Measurements from ENCODE around the gene DDIT4. TPM values are rescaled to one million over a fixed set of nuclear protein-coding genes. Genes with fewer than 3 reads are reported as not detected.

The DDIT4 gene
- total and polyA plus RNA-seq, 2 experiments from 2014 or later: 114 to 136 TPM

GRCh38 chr10:72291019-72291532, 17.4 kb downstream of the DDIT4 start:
- no peak overlapping the region for H3K4me2 ChIP-seq
- H3K27me3 ChIP-seq (ENCODE audit: insufficient read depth): no peaks in the 10 kb centered on the region
- TF ChIP-seq, protein P1, sequence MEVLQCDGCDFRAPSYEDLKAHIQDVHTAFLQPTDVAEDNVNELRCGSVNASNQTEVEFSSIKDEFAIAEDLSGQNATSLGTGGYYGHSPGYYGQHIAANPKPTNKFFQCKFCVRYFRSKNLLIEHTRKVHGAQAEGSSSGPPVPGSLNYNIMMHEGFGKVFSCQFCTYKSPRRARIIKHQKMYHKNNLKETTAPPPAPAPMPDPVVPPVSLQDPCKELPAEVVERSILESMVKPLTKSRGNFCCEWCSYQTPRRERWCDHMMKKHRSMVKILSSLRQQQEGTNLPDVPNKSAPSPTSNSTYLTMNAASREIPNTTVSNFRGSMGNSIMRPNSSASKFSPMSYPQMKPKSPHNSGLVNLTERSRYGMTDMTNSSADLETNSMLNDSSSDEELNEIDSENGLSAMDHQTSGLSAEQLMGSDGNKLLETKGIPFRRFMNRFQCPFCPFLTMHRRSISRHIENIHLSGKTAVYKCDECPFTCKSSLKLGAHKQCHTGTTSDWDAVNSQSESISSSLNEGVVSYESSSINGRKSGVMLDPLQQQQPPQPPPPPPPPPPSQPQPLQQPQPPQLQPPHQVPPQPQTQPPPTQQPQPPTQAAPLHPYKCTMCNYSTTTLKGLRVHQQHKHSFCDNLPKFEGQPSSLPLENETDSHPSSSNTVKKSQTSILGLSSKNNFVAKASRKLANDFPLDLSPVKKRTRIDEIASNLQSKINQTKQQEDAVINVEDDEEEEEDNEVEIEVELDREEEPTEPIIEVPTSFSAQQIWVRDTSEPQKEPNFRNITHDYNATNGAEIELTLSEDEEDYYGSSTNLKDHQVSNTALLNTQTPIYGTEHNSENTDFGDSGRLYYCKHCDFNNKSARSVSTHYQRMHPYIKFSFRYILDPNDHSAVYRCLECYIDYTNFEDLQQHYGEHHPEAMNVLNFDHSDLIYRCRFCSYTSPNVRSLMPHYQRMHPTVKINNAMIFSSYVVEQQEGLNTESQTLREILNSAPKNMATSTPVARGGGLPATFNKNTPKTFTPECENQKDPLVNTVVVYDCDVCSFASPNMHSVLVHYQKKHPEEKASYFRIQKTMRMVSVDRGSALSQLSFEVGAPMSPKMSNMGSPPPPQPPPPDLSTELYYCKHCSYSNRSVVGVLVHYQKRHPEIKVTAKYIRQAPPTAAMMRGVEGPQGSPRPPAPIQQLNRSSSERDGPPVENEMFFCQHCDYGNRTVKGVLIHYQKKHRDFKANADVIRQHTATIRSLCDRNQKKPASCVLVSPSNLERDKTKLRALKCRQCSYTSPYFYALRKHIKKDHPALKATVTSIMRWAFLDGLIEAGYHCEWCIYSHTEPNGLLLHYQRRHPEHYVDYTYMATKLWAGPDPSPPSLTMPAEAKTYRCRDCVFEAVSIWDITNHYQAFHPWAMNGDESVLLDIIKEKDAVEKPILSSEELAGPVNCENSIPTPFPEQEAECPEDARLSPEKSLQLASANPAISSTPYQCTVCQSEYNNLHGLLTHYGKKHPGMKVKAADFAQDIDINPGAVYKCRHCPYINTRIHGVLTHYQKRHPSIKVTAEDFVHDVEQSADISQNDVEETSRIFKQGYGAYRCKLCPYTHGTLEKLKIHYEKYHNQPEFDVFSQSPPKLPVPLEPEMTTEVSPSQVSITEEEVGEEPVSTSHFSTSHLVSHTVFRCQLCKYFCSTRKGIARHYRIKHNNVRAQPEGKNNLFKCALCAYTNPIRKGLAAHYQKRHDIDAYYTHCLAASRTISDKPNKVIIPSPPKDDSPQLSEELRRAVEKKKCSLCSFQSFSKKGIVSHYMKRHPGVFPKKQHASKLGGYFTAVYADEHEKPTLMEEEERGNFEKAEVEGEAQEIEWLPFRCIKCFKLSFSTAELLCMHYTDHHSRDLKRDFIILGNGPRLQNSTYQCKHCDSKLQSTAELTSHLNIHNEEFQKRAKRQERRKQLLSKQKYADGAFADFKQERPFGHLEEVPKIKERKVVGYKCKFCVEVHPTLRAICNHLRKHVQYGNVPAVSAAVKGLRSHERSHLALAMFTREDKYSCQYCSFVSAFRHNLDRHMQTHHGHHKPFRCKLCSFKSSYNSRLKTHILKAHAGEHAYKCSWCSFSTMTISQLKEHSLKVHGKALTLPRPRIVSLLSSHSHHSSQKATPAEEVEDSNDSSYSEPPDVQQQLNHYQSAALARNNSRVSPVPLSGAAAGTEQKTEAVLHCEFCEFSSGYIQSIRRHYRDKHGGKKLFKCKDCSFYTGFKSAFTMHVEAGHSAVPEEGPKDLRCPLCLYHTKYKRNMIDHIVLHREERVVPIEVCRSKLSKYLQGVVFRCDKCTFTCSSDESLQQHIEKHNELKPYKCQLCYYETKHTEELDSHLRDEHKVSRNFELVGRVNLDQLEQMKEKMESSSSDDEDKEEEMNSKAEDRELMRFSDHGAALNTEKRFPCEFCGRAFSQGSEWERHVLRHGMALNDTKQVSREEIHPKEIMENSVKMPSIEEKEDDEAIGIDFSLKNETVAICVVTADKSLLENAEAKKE (CRISPR knock-in tag; IDR thresholded peaks at IDR 0.05): no peak
- TF ChIP-seq POLR2AphosphoS5 (IDR thresholded peaks at IDR 0.05; ENCODE audit: low read depth): no peak
- H3K27me3 Mint-ChIP-seq (ENCODE audit: insufficient read depth, low read depth, poor library complexity): peaks cover 4% of the 10 kb centered on the region
- peaks cover 12% of the 10 kb centered on the region for H3K4me1 Mint-ChIP-seq
- H3K36me3 ChIP-seq (ENCODE audit: insufficient read depth): no peaks in the 10 kb centered on the region
- 0 out of 2 replicates have a peak, but pooled peaks cover 8% of the 10 kb centered on the region for H3F3A ChIP-seq (replicated peaks; ENCODE audit: low read depth)
- no peak overlapping the region for H3K27ac ChIP-seq (ENCODE audit: low read depth)
- DNase-seq (ENCODE audit: low spot score) (no peak), ATAC-seq (no peak)
- H2AFZ ChIP-seq: peak overlapping the region; percentile 28; the same call in 1 of the 2 replicates
- peaks cover 12% of the 10 kb centered on the region; the same call in 1 of the 2 replicates for H3K4me1 ChIP-seq (ENCODE audit: insufficient read depth)
- H4K20me1 ChIP-seq (replicated peaks; ENCODE audit: insufficient read depth): no peaks in the 10 kb centered on the region
- H3K27ac Mint-ChIP-seq: no peak overlapping the region
- no peaks in the 10 kb centered on the region for H3K79me2 ChIP-seq (replicated peaks; ENCODE audit: insufficient read depth)
- no peaks in the 10 kb centered on the region for H3K9me2 ChIP-seq (ENCODE audit: insufficient read depth)
- no peaks in the 10 kb centered on the region; the same call in 2 of the 3 replicates for H3K36me3 Mint-ChIP-seq (ENCODE audit: low read depth)
- no peaks in the 10 kb centered on the region for H3K9me3 Mint-ChIP-seq
- no peak overlapping the region for H3K4me3 ChIP-seq
- H3K4me3 Mint-ChIP-seq: no peak overlapping the region

DNA sequence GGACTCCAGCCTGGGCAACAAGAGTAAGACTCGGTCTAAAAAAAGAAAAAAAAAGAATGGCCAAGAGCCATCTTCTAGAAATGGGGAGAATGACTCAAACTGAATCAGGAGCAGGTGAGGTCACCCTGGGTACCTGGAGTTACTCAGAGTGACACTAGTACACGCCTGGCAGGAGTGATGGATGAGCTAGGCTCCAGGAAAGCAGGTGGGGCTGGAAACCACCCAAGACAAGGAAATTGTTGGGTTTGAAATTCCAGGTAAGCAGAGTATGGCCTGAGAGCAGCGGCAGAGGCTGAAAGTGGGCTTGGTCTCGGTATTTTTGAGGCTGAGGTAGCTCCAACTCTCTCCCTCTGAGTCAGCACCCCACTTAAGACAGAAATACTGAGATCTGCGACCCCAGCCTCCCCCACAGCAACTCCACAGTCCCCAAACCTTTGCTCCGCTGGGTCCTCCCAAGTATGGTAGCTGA, 18.5 kb downstream of the DDIT4 start:
- Histone ChIP-seq H3K9me2 (ENCODE audit: insufficient read depth) (no peaks in the 10 kb centered on the region), H2AFZ (no peak overlapping the region), H3K4me2 (no peak overlapping the region), H3F3A (replicated peaks; ENCODE audit: low read depth) (peaks cover 11% of the 10 kb centered on the region; the same call in 1 of the 2 replicates), H4K20me1 (replicated peaks; ENCODE audit: insufficient read depth) (no peaks in the 10 kb centered on the region), H3K27ac (ENCODE audit: low read depth) (no peak overlapping the region), H3K79me2 (replicated peaks; ENCODE audit: insufficient read depth) (no peaks in the 10 kb centered on the region), H3K36me3 (ENCODE audit: insufficient read depth) (no peaks in the 10 kb centered on the region), H3K4me3 (no peak overlapping the region), H3K27me3 (ENCODE audit: insufficient read depth) (no peaks in the 10 kb centered on the region), H3K4me1 (ENCODE audit: insufficient read depth) (peaks cover 20% of the 10 kb centered on the region; the same call in 1 of the 2 replicates)
- no peaks in the 10 kb centered on the region; the same call in 2 of the 3 replicates for H3K36me3 Mint-ChIP-seq (ENCODE audit: low read depth)
- no peak overlapping the region for H3K27ac Mint-ChIP-seq
- no peak overlapping the region for H3K4me3 Mint-ChIP-seq
- DNase-seq (ENCODE audit: low spot score) (no peak), ATAC-seq (no peak)
- H3K9me3 Mint-ChIP-seq: no peaks in the 10 kb centered on the region
- H3K4me1 Mint-ChIP-seq: peaks cover 11% of the 10 kb centered on the region
- peaks cover 4% of the 10 kb centered on the region for H3K27me3 Mint-ChIP-seq (ENCODE audit: insufficient read depth, low read depth, poor library complexity)
- TF ChIP-seq STAT1 (IDR thresholded peaks at IDR 0.05; ENCODE audit: unreplicated experiment): no peak
- no peak for TF ChIP-seq CTCF (conservative IDR thresholded peaks at IDR 0.05; ENCODE audit: low read depth in 2 of 2)
- TF ChIP-seq NANOG (IDR thresholded peaks at IDR 0.05; ENCODE audit: borderline replicate concordance): no peak
- no peak for TF ChIP-seq ZNF114 (CRISPR knock-in tag; IDR thresholded peaks at IDR 0.05)

Measured in GM23338 (cell line).